ENCODE data around the gene TRIM38.
"Not testable (repeated sequence)": the region's sequence is repeated elsewhere in the genome, so short reads cannot be mapped to it uniquely, and the experiment has no call there.

- TF ChIP-seq REST (IDR thresholded peaks at IDR 0.05; ENCODE audit: insufficient read depth in 1 of 2, low read depth in 2 of 2, low read length in 1 of 2); CTCF (IDR thresholded peaks at IDR 0.05); POLR2AphosphoS5 (IDR thresholded peaks at IDR 0.05; ENCODE audit: low read depth, low read length); SIN3A (IDR thresholded peaks at IDR 0.05; ENCODE audit: borderline replicate concordance, insufficient read depth, low read depth, low read length): not testable (repeated sequence)
Observed at GRCh38 chr6:25947492-25947891, 15.1 kb upstream of the TRIM38 start.

Measured in Panc1 (cell line).